GM19463 (cell line): ENCODE measurements around the gene SARS1.
A peak's percentile ranks its signal among the peaks of the same experiment; 100 is the strongest.
"Not testable (repeated sequence)": the region's sequence is repeated elsewhere in the genome, so short reads cannot be mapped to it uniquely, and the experiment has no call there.

Experiments used
- ATAC-seq: cut with Tn5 transposase; IDR thresholded peaks from one replicate; pipeline ENCODE4 v1.9.1; 2021; ENCODE audit warnings: mild to moderate bottlenecking, moderate library complexity; ENCODE audit not compliant: unreplicated experiment

SARS1 gene

GRCh38 chr1:109191891-109192290, 21.8 kb upstream of the SARS1 start:
- no peak for ATAC-seq

GRCh38 chr1:109192433-109192832, 21.3 kb upstream of the SARS1 start:
- no peak for ATAC-seq

- peak; percentile 56 for ATAC-seq
Observed at GRCh38 chr1:109193653-109194590, 19.8 kb upstream of the SARS1 start.

GRCh38 chr1:109197158-109198042, 16.3 kb upstream of the SARS1 start:
- no peak for ATAC-seq

- no peak for ATAC-seq
Observed at GRCh38 chr1:109198043-109198695, 15.5 kb upstream of the SARS1 start.

- no peak for ATAC-seq
Observed at GRCh38 chr1:109198745-109199144, 15.0 kb upstream of the SARS1 start.

- ATAC-seq, result no peak
Observed at GRCh38 chr1:109199710-109200109, 14.0 kb upstream of the SARS1 start.

- no peak for ATAC-seq
Observed at GRCh38 chr1:109201123-109201703, 12.5 kb upstream of the SARS1 start.

- ATAC-seq, result no peak
Observed at GRCh38 chr1:109204484-109204883, 9.2 kb upstream of the SARS1 start.

GRCh38 chr1:109206339-109206738, 7.4 kb upstream of the SARS1 start:
- ATAC-seq, result no peak

GRCh38 chr1:109207467-109208103, 6.1 kb upstream of the SARS1 start:
- ATAC-seq, result no peak

GRCh38 chr1:109208394-109208793, 5.3 kb upstream of the SARS1 start:
- no peak for ATAC-seq

GRCh38 chr1:109208836-109209463, 4.8 kb upstream of the SARS1 start:
- no peak for ATAC-seq

GRCh38 chr1:109210058-109210457, 3.7 kb upstream of the SARS1 start:
- no peak for ATAC-seq

- ATAC-seq, result peak; percentile 12
Observed at GRCh38 chr1:109213345-109213823, 334 bp upstream of the SARS1 start.

- no peak for ATAC-seq
Observed at GRCh38 chr1:109214695-109215623, 1.2 kb downstream of the SARS1 start.

- no peak for ATAC-seq
Observed at GRCh38 chr1:109216662-109217061, 2.9 kb downstream of the SARS1 start.

- no peak for ATAC-seq
Observed at GRCh38 chr1:109218516-109218915, 4.8 kb downstream of the SARS1 start.

GRCh38 chr1:109221201-109221600, 7.5 kb downstream of the SARS1 start:
- not testable (repeated sequence) for ATAC-seq
